Activated CD4-positive, alpha-beta memory T cell treated with anti-CD3 and anti-CD28 coated beads, Interleukin-2, amount 10 ng/mL, durations not matched to agents 7 days and 5 days (primary cell): ENCODE data around the gene PPP1R7. TPM values are rescaled to one million over a fixed set of nuclear protein-coding genes. Genes with fewer than 3 reads are reported as not detected.
"Not testable (repeated sequence)": the region's sequence is repeated elsewhere in the genome, so short reads cannot be mapped to it uniquely, and the experiment has no call there.

ENCODE experiments used
- CTCF ChIA-PET: fragments of 350-600 bp; sonication (Branson Sonifier 250); formaldehyde crosslinking; loops from one replicate; lab custom pipeline; 2021; ENCODE audit warnings: antibody characterized with exemption, inconsistent platforms; lab: Charles Lee
- POLR2A ChIA-PET: fragments of 350-600 bp; sonication (Branson Sonifier 250); formaldehyde crosslinking; loops from one replicate; lab custom pipeline; 2021; ENCODE audit warnings: antibody characterized with exemption; lab: Charles Lee
- DNase-seq: peaks from one replicate; pipeline ENCODE4 v3.0.0-alpha.2; 2020
- H3K27ac Mint-ChIP-seq: one replicate; pipeline ENCODE4 v1.8.0; 2021; ENCODE audit warnings: mild to moderate bottlenecking, mixed read lengths
- H3K27me3 Mint-ChIP-seq: one replicate; pipeline ENCODE4 v1.8.0; 2021; ENCODE audit warnings: mixed read lengths
- H3K36me3 Mint-ChIP-seq: one replicate; pipeline ENCODE4 v1.8.0; 2021; ENCODE audit warnings: low read depth, mixed read lengths
- H3K4me1 Mint-ChIP-seq: one replicate; pipeline ENCODE4 v1.8.0; 2021; ENCODE audit warnings: mixed read lengths
- H3K4me3 Mint-ChIP-seq: one replicate; pipeline ENCODE4 v1.8.0; 2021; ENCODE audit warnings: mild to moderate bottlenecking, mixed read lengths
- H3K9me3 Mint-ChIP-seq: one replicate; pipeline ENCODE4 v1.8.0; 2021; ENCODE audit warnings: mixed read lengths
- total RNA-seq, 2 experiments: library from RNA; stranded (reverse); gene quantifications; one replicate each; pipeline ENCODE4 v1.2.3, GENCODE V29; 2021

PPP1R7 gene
- total RNA-seq, 2 experiments from 2014 or later, result 103 to 106 TPM

DNA sequence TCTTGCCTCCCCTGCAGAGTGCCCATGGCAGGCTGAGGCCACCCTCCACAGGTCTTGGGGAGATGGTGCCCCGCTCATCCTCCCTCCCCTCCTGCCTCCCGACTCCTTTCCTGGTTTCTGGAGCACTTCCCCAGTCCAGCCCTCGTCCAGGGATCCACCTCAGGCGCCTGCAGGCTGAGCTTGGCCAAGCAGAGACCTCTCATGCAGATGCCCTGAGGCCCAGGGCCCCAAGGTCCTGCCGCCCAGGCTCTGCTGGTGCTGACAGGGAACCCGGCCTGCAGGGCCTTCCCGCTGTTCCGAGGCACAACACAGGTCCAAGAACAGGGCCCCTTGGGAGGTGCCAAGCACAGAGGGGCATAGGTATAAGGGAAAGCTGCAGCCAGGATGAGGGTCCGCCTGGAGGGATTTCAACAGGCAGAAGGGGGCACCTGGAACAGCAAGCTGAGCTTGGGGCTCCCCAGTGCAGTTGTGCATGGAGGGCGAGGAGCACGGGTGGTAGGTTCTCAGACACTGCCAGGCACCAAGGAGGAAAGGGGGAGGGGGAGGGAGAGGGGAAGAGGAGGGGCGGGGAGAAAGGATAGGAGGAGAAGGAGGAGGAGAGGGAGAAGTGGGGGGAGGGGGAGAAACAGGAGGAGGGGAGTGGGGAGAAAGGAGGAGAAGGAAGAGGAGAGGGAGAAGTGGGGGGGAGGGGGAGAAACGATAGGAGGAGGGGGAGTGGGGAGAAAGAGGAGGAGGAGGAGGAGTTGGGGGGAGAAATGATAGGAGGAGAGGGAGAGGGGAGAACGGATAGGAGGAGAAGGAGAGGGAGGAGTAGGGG lies 37.0 kb downstream of the PPP1R7 start:
- Mint-ChIP-seq H3K27me3 (no peaks in the 10 kb centered on the region), H3K36me3 (no peaks in the 10 kb centered on the region), H3K4me3 (no peak overlapping the region), H3K4me1 (no peaks in the 10 kb centered on the region), H3K27ac (no peak overlapping the region), H3K9me3 (no peaks in the 10 kb centered on the region)
- CTCF ChIA-PET, result no interaction called here
- no peak for DNase-seq
- POLR2A ChIA-PET, result no interaction called here

DNA sequence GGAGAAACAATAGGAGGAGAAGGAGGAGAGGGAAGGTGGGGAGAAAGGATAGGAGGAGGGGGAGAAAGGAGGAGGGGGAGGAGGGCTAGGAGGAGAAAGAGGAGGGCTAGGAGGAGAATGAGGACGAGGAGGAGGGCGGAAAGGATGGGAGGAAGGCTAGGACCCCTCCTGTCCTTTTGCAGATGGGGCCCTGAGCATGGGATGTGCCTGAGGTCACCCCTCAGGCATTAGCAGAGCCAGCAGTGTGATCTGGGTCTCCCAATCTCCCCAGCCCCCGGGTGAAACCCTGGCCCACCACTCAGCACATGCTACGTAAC lies 37.6 kb downstream of the PPP1R7 start:
- ChIA-PET POLR2A (no interaction called here), CTCF (no interaction called here)
- H3K27me3 Mint-ChIP-seq, result no peaks in the 10 kb centered on the region
- no peaks in the 10 kb centered on the region for H3K9me3 Mint-ChIP-seq
- no peak overlapping the region for H3K27ac Mint-ChIP-seq
- H3K36me3 Mint-ChIP-seq, result no peaks in the 10 kb centered on the region
- H3K4me3 Mint-ChIP-seq, result no peak overlapping the region
- DNase-seq, result no peak
- no peaks in the 10 kb centered on the region for H3K4me1 Mint-ChIP-seq

DNA sequence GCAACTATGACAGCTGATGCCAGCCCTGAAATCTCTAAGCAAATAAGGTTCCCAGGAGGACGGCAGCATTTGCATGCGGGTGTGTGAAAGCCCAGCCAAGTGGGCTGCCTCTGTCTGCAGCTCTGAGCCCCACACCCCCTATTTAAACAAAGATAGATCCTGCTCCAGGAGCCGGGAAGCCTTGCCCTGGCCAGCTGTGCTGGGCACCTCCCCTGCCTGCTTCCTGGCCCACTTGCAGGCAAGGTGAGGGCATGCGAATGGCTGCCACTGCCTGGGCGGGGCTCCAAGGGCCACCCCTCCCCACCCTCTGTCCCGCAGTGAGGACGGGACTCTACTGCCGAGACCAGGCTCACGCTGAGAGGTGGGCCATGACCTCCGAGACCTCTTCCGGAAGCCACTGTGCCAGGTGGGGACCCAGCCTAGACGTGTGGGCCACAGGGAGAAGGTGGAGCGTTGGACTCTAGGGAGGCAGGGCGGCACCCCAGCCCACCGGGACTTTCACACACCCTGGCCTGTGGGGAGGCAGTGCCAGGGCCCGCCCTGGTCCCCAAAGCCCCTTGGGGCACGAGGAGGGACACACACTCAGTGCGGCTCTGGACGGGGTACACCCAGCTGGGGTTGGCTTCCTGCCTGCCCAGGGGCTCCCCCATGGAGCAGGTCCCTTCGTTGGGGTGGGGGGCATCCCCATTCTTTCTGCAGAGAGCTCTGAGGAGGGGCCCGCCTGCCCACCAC lies 38.3 kb downstream of the PPP1R7 start, which contains the start of gene ANO7:
ANO7 (plus strand) TSS at position 317 of the 732 bp plus-strand sequence. CDS start 1,387 bp downstream, outside the sequence.
- H3K27me3 Mint-ChIP-seq, result no peaks in the 10 kb centered on the region
- ChIA-PET CTCF (no interaction called here), POLR2A (no interaction called here)
- no peaks in the 10 kb centered on the region for H3K4me1 Mint-ChIP-seq
- H3K4me3 Mint-ChIP-seq, result no peak within 1 kb of the TSS
- H3K36me3 Mint-ChIP-seq, result no peaks in the 10 kb centered on the region
- no peak within 1 kb of the TSS for H3K27ac Mint-ChIP-seq
- DNase-seq, result no peak
- no peaks in the 10 kb centered on the region for H3K9me3 Mint-ChIP-seq

- no peaks in the 10 kb centered on the region for H3K9me3 Mint-ChIP-seq
- H3K27ac Mint-ChIP-seq, result no peak overlapping the region
- no peaks in the 10 kb centered on the region for H3K36me3 Mint-ChIP-seq
- H3K27me3 Mint-ChIP-seq, result no peaks in the 10 kb centered on the region
- POLR2A ChIA-PET, result no interaction called here
- no peak for DNase-seq
- H3K4me3 Mint-ChIP-seq, result no peak overlapping the region
- H3K4me1 Mint-ChIP-seq, result no peaks in the 10 kb centered on the region
- CTCF ChIA-PET, result no interaction called here
These were observed 39.0 kb downstream of the PPP1R7 start for GRCh38 chr2:241189093-241189855.

GRCh38 chr2:241189856-241190201 lies 39.6 kb downstream of the PPP1R7 start:
- Mint-ChIP-seq H3K4me3 (no peak overlapping the region), H3K4me1 (no peaks in the 10 kb centered on the region), H3K27ac (no peak overlapping the region), H3K9me3 (no peaks in the 10 kb centered on the region), H3K27me3 (no peaks in the 10 kb centered on the region), H3K36me3 (no peaks in the 10 kb centered on the region)
- ChIA-PET POLR2A (no interaction called here), CTCF (no interaction called here)
- DNase-seq, result no peak

- CTCF ChIA-PET, result no interaction called here
These were observed 40.2 kb downstream of the PPP1R7 start for GRCh38 chr2:241190291-241190981.

DNA sequence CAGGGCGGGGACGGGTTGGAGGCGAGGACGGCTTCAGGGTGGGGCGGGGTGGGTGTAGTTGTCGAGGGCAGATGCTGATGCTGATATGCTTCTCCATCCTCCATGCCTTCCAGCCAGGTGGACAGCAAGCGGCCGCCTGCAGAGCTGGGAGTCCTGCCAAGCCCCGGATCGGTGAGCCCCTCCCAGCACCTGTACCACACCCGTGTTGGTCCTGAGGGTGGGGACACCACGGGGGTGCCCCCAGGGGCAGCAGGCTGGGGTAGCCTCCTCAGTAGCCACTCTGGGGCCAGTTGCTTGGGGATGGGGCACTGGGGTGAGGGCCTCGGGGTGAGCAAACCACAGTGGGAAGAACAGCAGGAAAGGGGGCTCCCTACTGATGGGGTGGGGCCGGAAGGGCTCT lies 40.8 kb downstream of the PPP1R7 start:
- Mint-ChIP-seq H3K36me3 (no peaks in the 10 kb centered on the region), H3K4me1 (no peaks in the 10 kb centered on the region), H3K27me3 (no peaks in the 10 kb centered on the region), H3K4me3 (no peak overlapping the region), H3K9me3 (no peaks in the 10 kb centered on the region), H3K27ac (no peak overlapping the region)
- ChIA-PET CTCF (no interaction called here), POLR2A (interaction anchor here (1.5 kb wide), 1 partner anchor 42 kb away, joined by 3 read pairs; the partner anchor contains the start of gene PASK)
- DNase-seq, result no peak

More at GRCh38 chr2:241190291-241190981, 40.2 kb downstream of the PPP1R7 start:
- Mint-ChIP-seq H3K4me3 (no peak overlapping the region), H3K9me3 (no peaks in the 10 kb centered on the region), H3K4me1 (no peaks in the 10 kb centered on the region), H3K36me3 (no peaks in the 10 kb centered on the region), H3K27me3 (no peaks in the 10 kb centered on the region), H3K27ac (no peak overlapping the region)
- POLR2A ChIA-PET, result no interaction called here
- no peak for DNase-seq

GRCh38 chr2:241193271-241193670 lies 43.0 kb downstream of the PPP1R7 start:
- no peaks in the 10 kb centered on the region for H3K4me1 Mint-ChIP-seq
- no peak overlapping the region for H3K4me3 Mint-ChIP-seq
- CTCF ChIA-PET, result no interaction called here
- no peaks in the 10 kb centered on the region for H3K27me3 Mint-ChIP-seq
- no peaks in the 10 kb centered on the region for H3K36me3 Mint-ChIP-seq
- no peak for DNase-seq
- H3K27ac Mint-ChIP-seq, result no peak overlapping the region
- H3K9me3 Mint-ChIP-seq, result no peaks in the 10 kb centered on the region
- POLR2A ChIA-PET, result no interaction called here

- POLR2A ChIA-PET, result no interaction called here
- no peaks in the 10 kb centered on the region for H3K36me3 Mint-ChIP-seq
These were observed 44.5 kb downstream of the PPP1R7 start for GRCh38 chr2:241194811-241195210.

DNA sequence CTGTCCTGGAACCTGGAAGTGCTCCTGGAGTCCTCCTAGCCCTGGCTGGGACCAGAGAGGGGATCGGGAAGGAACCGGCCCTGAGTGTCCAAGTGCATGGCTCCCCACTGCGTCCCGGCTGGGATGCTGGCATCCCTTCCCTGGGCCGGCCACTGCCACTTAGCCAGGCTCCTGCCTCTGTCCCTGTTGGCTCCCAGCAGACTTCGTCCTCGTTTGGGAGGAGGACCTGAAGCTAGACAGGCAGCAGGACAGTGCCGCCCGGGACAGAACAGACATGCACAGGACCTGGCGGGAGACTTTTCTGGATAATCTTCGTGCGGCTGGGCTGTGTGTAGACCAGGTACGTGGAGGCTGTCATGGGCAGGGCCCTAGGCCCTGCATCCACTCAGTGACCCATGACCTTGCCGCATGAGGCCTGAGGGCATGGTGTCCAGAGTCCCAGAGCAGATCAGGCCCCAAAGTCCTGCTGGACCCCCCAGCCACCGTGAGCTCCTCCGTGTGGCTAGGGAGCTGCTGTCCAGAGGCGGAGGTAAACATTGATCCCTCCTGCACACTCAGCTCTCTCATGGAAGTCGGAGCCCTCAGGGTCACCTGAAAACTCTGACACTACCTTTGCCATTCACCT lies 45.4 kb downstream of the PPP1R7 start:
- POLR2A ChIA-PET, result no interaction called here
- DNase-seq, result no peak
- Mint-ChIP-seq H3K9me3 (no peaks in the 10 kb centered on the region), H3K36me3 (no peaks in the 10 kb centered on the region), H3K4me3 (no peak overlapping the region), H3K27ac (no peak overlapping the region), H3K4me1 (no peaks in the 10 kb centered on the region), H3K27me3 (no peaks in the 10 kb centered on the region)
- CTCF ChIA-PET, result no interaction called here

More at GRCh38 chr2:241194811-241195210, 44.5 kb downstream of the PPP1R7 start:
- no peak overlapping the region for H3K27ac Mint-ChIP-seq
- DNase-seq, result no peak
- no peaks in the 10 kb centered on the region for H3K9me3 Mint-ChIP-seq
- no peak overlapping the region for H3K4me3 Mint-ChIP-seq
- H3K4me1 Mint-ChIP-seq, result no peaks in the 10 kb centered on the region
- H3K27me3 Mint-ChIP-seq, result no peaks in the 10 kb centered on the region
- CTCF ChIA-PET, result no interaction called here

- CTCF ChIA-PET, DNase-seq, H3K27ac Mint-ChIP-seq, H3K27me3 Mint-ChIP-seq, H3K4me3 Mint-ChIP-seq, H3K9me3 Mint-ChIP-seq, POLR2A ChIA-PET, H3K36me3 Mint-ChIP-seq, H3K4me1 Mint-ChIP-seq: not testable (repeated sequence)
These were observed 47.0 kb downstream of the PPP1R7 start for GRCh38 chr2:241197246-241197645.

- Mint-ChIP-seq H3K4me3 (no peak overlapping the region), H3K27ac (no peak overlapping the region), H3K4me1 (no peaks in the 10 kb centered on the region), H3K27me3 (no peaks in the 10 kb centered on the region), H3K36me3 (no peaks in the 10 kb centered on the region), H3K9me3 (no peaks in the 10 kb centered on the region)
- CTCF ChIA-PET, result no interaction called here
- no peak for DNase-seq
- POLR2A ChIA-PET, result no interaction called here
These were observed 47.7 kb downstream of the PPP1R7 start for GRCh38 chr2:241197947-241198346.
